Mammary epithelial cell (primary cell): Measurements from ENCODE around the gene PKIG.

Experiments
- EZH2 ChIP-seq: IDR thresholded peaks from 2 replicates; pipeline ENCODE4 v1.6.1; 2012; ENCODE audit warnings: low read length, inconsistent platforms, borderline replicate concordance
- TF ChIP-seq, protein P1 (sequence below), 2 donors: IDR thresholded peaks in 1 of 2; conservative IDR thresholded peaks in 1 of 2; 2 replicates each; pipeline ENCODE4 v1.5.1; 2011 to 2012; ENCODE audit warnings: inconsistent platforms in 2 of 2, low read length in 2 of 2, mild to moderate bottlenecking in 2 of 2, control low read depth in 1 of 2, low read depth in 1 of 2; ENCODE audit not compliant: insufficient read depth in 1 of 2; ENCODE audit errors: extremely low read depth in 1 of 2

GRCh38 chr20:44543358-44543757 lies 39.0 kb upstream of the PKIG start:
- TF ChIP-seq, protein P1, sequence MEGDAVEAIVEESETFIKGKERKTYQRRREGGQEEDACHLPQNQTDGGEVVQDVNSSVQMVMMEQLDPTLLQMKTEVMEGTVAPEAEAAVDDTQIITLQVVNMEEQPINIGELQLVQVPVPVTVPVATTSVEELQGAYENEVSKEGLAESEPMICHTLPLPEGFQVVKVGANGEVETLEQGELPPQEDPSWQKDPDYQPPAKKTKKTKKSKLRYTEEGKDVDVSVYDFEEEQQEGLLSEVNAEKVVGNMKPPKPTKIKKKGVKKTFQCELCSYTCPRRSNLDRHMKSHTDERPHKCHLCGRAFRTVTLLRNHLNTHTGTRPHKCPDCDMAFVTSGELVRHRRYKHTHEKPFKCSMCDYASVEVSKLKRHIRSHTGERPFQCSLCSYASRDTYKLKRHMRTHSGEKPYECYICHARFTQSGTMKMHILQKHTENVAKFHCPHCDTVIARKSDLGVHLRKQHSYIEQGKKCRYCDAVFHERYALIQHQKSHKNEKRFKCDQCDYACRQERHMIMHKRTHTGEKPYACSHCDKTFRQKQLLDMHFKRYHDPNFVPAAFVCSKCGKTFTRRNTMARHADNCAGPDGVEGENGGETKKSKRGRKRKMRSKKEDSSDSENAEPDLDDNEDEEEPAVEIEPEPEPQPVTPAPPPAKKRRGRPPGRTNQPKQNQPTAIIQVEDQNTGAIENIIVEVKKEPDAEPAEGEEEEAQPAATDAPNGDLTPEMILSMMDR (conservative IDR thresholded peaks at IDR 0.05 in 1 of 2, IDR thresholded peaks at IDR 0.05 in 1 of 2; ENCODE audit: extremely low read depth in 1 of 2, insufficient read depth in 1 of 2, low read depth in 1 of 2, low read length in 2 of 2): no peak
- TF ChIP-seq EZH2: no peak
